Lower leg skin (tissue), 3 donors: ENCODE data around the gene OSBPL3.

ENCODE experiments used
- POLR2A ChIP-seq, 2 donors: fragments of 450-650 bp; IDR thresholded peaks; one replicate each; pipeline ENCODE4 v1.6.1; 2016 to 2017; ENCODE audit warnings: antibody characterized with exemption in 2 of 2, mild to moderate bottlenecking in 1 of 2, moderate library complexity in 1 of 2
- TF ChIP-seq, protein P1 (sequence below), 3 donors: fragments of 450-650 bp; IDR thresholded peaks; one replicate each; pipeline ENCODE4 v1.5.1; 2016; ENCODE audit warnings: antibody characterized with exemption in 3 of 3, mild to moderate bottlenecking in 3 of 3, moderate library complexity in 2 of 3

DNA sequence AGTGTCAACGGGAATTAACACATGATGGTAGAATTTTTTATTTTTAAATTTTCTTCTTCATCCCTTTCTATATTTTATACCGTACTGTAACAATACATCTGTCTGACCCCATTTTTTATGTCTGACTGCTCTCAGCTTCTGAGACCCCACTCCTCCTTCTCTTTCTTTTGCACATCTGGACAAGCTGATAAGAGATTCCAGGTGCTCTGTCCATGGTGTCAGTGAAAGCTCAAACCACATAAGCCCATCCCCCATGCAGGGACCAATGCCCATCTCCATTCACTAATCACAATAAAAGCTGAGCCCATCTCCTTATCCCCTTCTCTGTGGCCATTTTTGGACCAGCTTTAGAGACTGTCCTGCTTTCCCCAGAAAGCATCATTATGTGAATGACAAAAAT is 231.5 kb downstream of the OSBPL3 start:
- no peak for TF ChIP-seq POLR2A (IDR thresholded peaks at IDR 0.05)
- TF ChIP-seq, protein P1, sequence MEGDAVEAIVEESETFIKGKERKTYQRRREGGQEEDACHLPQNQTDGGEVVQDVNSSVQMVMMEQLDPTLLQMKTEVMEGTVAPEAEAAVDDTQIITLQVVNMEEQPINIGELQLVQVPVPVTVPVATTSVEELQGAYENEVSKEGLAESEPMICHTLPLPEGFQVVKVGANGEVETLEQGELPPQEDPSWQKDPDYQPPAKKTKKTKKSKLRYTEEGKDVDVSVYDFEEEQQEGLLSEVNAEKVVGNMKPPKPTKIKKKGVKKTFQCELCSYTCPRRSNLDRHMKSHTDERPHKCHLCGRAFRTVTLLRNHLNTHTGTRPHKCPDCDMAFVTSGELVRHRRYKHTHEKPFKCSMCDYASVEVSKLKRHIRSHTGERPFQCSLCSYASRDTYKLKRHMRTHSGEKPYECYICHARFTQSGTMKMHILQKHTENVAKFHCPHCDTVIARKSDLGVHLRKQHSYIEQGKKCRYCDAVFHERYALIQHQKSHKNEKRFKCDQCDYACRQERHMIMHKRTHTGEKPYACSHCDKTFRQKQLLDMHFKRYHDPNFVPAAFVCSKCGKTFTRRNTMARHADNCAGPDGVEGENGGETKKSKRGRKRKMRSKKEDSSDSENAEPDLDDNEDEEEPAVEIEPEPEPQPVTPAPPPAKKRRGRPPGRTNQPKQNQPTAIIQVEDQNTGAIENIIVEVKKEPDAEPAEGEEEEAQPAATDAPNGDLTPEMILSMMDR (IDR thresholded peaks at IDR 0.05), result no peak
